C4-2B (cell line): Measurements from ENCODE around the gene MCF2L2.
"Not testable (repeated sequence)": the region's sequence is repeated elsewhere in the genome, so short reads cannot be mapped to it uniquely, and the experiment has no call there.

ENCODE experiments used
- H3K27ac ChIP-seq: fragments of 450-650 bp; 2 replicates; pipeline ENCODE4 v1.5.1; 2017
- ZFX ChIP-seq: fragments of 450-650 bp; IDR thresholded peaks from 2 replicates; pipeline ENCODE4 v1.6.1; 2017
- TF ChIP-seq, protein P1 (sequence below): fragments of 450-650 bp; conservative IDR thresholded peaks from 2 replicates; pipeline ENCODE4 v1.5.1; 2017; ENCODE audit warnings: mild to moderate bottlenecking

MCF2L2 gene

DNA sequence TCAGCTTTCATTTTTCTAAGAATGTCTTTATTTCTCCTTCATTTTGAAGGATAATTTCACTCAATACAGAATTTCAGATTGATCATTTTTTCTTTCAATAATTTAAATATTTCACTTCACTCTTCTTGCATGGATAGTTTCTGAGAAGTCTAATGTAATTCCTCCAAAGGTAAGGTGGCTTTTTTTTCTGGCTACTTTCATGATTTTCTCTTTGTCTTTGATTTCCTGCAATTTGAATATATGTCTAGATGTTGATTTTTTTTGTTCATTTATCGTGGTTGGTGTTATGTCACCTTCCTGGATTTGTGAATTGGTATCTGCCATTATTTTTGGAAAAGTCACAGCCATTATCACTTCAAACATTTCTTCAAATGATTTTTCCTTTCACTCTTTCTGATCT is 14.6 kb upstream of the MCF2L2 start:
- TF ChIP-seq, protein P1, sequence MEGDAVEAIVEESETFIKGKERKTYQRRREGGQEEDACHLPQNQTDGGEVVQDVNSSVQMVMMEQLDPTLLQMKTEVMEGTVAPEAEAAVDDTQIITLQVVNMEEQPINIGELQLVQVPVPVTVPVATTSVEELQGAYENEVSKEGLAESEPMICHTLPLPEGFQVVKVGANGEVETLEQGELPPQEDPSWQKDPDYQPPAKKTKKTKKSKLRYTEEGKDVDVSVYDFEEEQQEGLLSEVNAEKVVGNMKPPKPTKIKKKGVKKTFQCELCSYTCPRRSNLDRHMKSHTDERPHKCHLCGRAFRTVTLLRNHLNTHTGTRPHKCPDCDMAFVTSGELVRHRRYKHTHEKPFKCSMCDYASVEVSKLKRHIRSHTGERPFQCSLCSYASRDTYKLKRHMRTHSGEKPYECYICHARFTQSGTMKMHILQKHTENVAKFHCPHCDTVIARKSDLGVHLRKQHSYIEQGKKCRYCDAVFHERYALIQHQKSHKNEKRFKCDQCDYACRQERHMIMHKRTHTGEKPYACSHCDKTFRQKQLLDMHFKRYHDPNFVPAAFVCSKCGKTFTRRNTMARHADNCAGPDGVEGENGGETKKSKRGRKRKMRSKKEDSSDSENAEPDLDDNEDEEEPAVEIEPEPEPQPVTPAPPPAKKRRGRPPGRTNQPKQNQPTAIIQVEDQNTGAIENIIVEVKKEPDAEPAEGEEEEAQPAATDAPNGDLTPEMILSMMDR: no peak
- no peak for TF ChIP-seq ZFX
- H3K27ac ChIP-seq: no peak overlapping the region

- H3K27ac ChIP-seq: not testable (repeated sequence)
Observed at GRCh38 chr3:183440521-183440920, 12.1 kb upstream of the MCF2L2 start.

DNA sequence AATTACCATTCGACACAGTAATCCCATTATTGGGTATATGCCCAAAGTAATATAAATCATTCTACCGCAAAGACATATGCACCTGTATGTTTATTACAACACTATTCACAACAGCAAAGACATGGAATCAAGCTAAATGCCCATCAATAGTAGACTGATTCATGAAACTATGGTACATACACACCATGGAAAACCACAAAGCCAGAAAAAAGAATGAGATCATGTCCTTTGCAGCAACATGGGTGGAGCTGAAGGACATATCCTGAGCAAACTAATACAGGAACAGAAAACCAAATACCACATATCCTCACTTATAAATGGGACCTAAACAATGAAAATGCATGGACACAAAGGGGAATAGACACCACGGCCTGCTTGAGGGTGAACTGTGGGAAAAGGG is 11.1 kb upstream of the MCF2L2 start:
- no peak overlapping the region for H3K27ac ChIP-seq
- TF ChIP-seq, protein P1: no peak

- H3K27ac ChIP-seq: no peak overlapping the region
- TF ChIP-seq ZFX: no peak
- TF ChIP-seq, protein P1: no peak
Observed at GRCh38 chr3:183438735-183439134, 10.3 kb upstream of the MCF2L2 start.

GRCh38 chr3:183437666-183438564 is 9.5 kb upstream of the MCF2L2 start:
- H3K27ac ChIP-seq: no peak overlapping the region
- no peak for TF ChIP-seq ZFX
- TF ChIP-seq, protein P1: no peak

DNA sequence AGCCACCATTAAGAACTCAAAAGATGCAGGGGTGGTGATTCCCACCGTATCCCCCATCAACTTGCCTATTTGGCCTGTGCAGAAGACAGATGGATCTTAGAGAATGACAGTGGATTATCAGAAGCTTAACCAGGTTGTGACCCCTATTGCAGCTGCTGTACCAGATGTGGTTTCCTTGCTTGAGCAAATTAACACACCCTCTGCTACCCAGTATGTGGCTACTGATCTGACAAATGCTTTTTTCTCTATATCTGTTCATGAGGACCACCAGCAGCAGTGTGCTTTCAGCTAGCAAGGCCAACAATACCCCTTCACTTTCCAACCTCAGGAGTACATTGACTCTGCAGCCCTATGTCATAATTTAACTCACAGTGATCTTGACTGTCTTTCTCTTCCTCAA is 8.6 kb upstream of the MCF2L2 start:
- H3K27ac ChIP-seq: no peak overlapping the region
- no peak for TF ChIP-seq ZFX
- TF ChIP-seq, protein P1: no peak

DNA sequence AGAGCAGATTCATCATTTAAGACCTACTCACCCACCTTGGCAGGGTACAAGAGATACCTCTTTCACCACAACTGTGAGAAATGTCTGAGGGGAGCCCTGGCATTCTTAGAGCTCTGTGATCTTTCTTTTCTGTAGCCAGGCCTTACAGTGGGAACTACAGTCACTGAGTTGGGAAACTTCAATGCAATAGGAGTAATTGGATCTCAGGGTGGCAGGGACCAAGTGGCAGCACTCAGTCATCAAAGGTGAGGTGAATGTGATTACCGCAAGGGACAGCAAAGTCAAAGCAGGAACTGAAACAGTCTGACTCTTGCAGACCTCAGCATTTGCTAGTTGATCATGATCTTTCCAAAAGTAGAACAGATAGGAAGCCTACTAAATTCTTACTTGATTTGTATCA is 7.2 kb upstream of the MCF2L2 start:
- H3K27ac ChIP-seq: no peak overlapping the region
- TF ChIP-seq, protein P1: no peak
- no peak for TF ChIP-seq ZFX

DNA sequence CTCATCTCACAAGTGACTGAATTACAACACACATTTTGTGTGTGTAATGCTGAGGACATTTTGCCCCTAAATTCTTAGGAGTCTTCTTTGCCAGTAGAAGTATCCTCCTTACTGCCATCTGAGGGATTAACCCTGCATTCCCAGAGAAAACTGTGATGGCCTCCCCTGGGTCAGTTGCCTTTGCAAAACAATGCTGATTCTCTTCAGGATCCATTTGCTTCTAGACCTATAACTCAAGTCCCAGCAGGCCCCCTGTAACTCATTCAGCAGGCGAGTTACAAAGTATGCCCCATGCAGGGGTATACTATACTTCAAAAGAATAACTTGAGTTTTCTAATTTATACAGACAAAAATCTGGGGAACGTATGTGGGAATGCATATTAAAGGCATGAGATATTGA is 6.6 kb upstream of the MCF2L2 start:
- H3K27ac ChIP-seq: no peak overlapping the region
- no peak for TF ChIP-seq ZFX
- TF ChIP-seq, protein P1: no peak
